IPS-18c (cell line): Measurements from ENCODE around the gene PLEKHJ1.

Source experiments
- H3K4me3 ChIP-seq: 2 replicates; pipeline ENCODE4 v1.7.0; 2013; ENCODE audit warnings: low read depth, mild to moderate bottlenecking, low read length, moderate library complexity; ENCODE audit not compliant: insufficient read depth
- H3K9me3 ChIP-seq: one replicate; pipeline ENCODE4 v1.6.1; 2013; ENCODE audit warnings: mild to moderate bottlenecking, low read length, moderate library complexity; ENCODE audit not compliant: control insufficient read depth, insufficient read depth

PLEKHJ1 gene

DNA sequence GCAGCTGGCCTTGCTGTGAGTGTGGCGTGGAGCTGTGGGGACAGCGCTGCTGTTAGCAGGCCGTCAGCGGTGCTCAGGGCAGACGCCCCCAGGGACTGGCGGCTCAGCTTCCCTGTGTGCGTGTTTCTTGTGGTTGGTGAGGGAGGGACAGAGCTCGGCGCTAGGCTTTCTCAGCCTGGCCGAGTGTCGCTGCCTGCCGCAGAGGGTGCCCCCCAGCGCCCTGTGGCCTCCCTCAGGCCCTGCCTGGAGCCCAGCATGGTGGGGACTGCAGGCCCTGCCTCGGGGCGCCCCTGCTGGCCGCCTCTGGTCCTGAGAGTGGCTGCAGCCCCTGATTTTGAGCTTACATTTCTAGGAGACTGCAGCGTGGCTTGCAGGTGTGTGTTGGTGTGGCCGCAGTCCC is 36.9 kb downstream of the PLEKHJ1 start:
- H3K9me3 ChIP-seq, result no peaks in the 10 kb centered on the region
- no peak overlapping the region for H3K4me3 ChIP-seq

GRCh38 chr19:2198317-2198716 is 37.8 kb downstream of the PLEKHJ1 start:
- Histone ChIP-seq H3K4me3 (no peak overlapping the region), H3K9me3 (no peaks in the 10 kb centered on the region)

DNA sequence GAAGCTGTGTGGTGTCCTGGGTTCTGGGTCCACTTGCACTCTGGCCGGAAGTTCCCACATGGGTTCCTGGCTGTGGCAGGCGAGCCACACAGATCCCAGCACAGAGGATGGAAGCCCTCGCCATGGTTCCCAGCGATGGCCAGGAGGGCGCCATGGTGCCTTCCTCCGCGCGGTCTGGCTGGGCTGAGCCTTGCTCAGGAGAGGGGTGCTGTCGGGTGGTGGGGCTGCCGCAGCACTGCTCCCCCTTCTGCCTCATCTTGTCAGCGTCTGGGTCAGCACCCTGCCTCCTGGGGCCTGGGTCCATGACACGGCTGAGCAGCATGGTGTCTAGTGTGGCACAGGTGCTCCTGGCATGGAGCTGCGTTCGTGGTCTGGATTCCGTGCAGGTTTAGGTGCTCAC is 38.9 kb downstream of the PLEKHJ1 start:
- no peak overlapping the region for H3K4me3 ChIP-seq
- H3K9me3 ChIP-seq, result no peaks in the 10 kb centered on the region

DNA sequence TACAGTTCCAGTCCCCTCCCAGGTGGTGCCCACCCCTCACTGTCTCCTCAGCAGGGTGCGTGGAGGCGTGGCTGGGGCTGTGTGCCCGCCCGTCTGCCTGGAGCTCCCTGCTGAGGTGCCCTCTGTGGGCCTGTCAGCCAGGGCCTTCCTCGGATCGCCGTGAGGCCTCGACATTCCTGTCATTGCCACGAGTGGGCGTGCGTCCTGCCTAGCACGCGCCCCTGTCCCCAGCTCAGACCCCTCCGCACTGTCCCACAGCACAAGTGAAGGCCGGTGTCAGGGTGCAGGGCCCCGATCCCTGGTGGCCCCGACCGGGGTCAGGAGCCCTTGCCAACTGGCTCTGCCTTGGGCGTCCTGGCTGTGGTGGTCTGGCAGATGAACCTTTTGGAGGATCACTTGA is 40.2 kb downstream of the PLEKHJ1 start:
- Histone ChIP-seq H3K9me3 (no peaks in the 10 kb centered on the region), H3K4me3 (no peak overlapping the region)

DNA sequence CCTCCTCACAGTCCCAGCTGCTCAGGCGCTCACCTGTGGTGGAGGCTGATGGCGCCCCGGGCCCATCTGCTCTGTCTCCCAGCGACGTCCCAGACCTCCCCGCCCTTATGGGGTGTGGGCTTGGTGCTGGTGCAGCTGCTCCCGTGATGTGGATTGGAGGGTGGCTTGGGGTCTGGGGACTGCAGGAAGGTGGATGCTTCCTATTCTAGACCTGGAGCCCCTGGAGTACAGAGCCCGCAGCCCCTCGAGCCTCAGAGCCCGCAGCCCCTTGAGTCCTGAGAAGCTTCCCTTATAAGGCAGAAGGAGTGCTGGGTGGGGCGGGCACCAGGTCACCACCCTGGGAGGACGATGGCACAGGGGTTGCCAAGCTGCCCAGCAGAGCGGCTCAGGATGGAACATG is 40.8 kb downstream of the PLEKHJ1 start:
- no peaks in the 10 kb centered on the region for H3K9me3 ChIP-seq

DNA sequence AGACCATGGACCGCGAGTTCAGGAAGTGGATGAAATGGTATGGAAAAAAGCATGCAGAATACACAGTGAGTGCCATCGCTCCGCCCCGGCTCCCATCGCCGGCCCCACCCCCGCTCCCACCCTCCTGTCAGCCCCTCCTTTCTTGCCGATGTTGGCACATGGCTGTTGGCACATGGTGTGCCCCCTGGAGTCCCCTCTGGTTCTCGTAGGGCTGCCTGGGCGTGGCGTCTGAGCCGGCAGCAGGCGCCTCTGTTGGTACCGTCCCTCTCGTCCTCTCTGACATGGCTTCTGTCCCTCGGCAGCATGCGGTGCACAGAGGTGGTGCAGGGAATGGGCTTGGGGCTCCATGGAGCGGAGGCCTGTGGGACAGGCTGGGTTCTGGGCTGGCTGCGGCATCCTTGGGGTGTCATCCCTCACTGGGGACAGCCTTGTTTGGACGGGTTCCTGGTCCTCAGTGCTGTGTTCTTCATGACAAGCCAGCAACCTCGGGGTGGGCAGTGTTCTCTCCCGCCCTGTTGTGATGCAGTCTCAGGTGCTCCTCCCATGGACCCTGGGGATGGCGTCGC is 41.5 kb downstream of the PLEKHJ1 start:
- Histone ChIP-seq H3K9me3 (no peaks in the 10 kb centered on the region), H3K4me3 (no peak overlapping the region)

More for the DNA sequence above, 40.8 kb downstream of the PLEKHJ1 start:
- no peak overlapping the region for H3K4me3 ChIP-seq

DNA sequence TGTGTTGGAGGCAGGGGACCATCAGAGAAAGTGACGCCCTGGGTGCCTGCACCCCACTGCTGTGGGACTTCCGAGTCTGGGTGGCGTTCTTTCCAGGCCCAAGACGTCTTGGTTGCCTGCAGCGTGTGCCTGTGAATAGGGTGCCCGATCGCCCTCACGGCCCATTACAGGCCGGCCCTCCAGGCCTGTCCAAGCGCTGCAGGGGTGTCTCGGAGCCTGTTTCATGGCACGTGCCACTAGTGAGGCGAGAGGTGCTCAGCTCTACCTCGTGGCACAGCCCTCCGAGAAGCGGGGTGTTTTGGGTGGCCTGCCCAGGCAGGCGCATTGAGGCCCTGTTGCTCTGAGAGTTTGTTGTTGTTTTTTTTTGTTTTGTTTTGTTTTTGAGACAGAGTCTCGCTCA is 42.3 kb downstream of the PLEKHJ1 start:
- Histone ChIP-seq H3K9me3 (no peaks in the 10 kb centered on the region), H3K4me3 (no peak overlapping the region)

DNA sequence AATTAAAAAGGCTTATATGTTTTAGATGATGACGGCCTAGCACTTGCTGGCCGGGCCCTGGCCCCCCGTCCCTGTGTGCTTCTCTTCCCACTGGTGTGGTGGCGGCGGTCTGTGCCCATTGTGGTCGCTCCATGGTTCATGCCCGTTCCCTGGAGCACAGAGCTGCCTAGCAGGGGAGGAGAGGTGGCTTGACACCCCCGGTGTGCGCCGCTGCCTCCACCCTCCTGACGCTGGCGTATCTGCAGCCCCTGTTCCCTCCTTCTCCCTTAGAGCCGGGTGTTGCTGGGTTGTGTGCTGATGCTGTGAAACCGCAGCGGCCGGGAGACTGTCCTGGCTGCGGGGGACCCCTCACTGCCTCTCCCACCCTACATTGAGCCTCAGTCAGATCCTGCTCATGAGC is 43.3 kb downstream of the PLEKHJ1 start:
- Histone ChIP-seq H3K9me3 (no peaks in the 10 kb centered on the region), H3K4me3 (no peak overlapping the region)

- Histone ChIP-seq H3K4me3 (no peak overlapping the region), H3K9me3 (no peaks in the 10 kb centered on the region)
Observed at GRCh38 chr19:2191456-2192310, 44.4 kb downstream of the PLEKHJ1 start.

DNA sequence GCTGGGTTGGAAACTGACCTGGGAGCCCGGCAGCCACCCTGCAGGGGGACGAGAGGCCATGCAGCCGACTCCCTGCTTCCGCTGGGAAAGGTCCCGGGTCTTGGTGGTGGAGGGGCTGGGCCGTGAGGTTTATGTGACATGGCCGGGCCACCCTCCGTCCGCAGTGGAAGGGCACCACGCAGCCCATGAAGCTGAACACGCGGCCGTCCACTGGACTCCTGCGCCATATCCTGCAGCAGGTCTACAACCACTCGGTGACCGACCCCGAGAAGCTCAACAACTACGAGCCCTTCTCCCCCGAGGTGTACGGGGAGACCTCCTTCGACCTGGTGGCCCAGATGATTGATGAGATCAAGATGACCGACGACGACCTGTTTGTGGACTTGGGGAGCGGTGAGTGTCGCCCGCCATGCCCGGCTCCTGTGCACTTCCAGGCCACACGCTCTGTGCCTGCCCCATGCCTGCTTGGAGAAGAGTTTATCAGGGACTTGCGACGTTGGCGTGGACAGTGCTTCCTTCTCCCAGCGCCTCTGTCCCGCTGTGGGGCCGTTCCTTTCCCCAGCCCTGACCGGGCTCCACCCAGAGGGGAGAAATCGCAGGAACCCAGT is 45.2 kb downstream of the PLEKHJ1 start:
- no peak overlapping the region for H3K4me3 ChIP-seq

DNA sequence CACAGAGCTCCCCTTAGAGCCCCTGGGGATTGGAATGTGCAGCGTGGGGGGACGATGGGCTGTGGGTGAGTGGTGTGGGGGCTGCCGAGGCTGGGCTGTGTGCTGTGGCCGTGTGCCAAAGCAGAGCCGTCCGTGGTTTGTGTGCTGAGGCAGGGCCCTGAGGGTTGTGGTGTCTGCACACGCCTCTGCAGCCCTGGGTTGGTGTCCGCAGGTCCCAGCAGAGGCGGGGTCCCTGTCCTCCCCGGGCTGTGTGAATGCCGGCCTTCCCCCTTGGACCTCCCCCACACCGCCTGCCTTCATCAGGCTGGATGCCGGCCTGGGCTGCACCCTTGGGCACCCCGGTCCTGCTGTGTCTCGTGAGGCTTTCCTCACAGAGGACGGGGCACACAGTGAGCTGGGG is 46.2 kb downstream of the PLEKHJ1 start:
- Histone ChIP-seq H3K9me3 (no peaks in the 10 kb centered on the region), H3K4me3 (no peak overlapping the region)

More for the DNA sequence above, 45.2 kb downstream of the PLEKHJ1 start:
- H3K9me3 ChIP-seq, result no peaks in the 10 kb centered on the region

GRCh38 chr19:2188708-2189385 is 47.3 kb downstream of the PLEKHJ1 start:
- H3K9me3 ChIP-seq, result no peaks in the 10 kb centered on the region

DNA sequence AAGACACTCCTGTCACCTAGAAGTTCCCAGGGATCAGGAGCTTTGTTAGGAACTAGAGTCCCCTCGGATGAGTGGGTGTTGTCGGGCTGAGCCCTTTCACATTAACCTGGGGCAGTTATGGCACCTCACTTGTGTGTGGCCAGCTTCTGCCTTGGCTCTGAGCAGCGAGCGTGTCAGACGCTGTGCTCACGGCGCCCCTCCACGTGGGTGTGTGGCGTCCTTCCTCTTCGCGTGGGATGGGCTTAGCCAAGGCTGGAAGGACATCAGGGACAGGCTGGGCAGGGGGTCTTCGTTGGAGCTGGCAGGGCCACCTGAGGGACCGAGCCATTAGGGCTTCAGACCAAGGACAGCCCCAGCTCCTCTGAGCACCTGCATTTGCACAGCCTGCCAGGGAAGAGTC is 49.0 kb downstream of the PLEKHJ1 start:
- Histone ChIP-seq H3K4me3 (no peak overlapping the region), H3K9me3 (no peaks in the 10 kb centered on the region)

More at GRCh38 chr19:2188708-2189385, 47.3 kb downstream of the PLEKHJ1 start:
- no peak overlapping the region for H3K4me3 ChIP-seq

DNA sequence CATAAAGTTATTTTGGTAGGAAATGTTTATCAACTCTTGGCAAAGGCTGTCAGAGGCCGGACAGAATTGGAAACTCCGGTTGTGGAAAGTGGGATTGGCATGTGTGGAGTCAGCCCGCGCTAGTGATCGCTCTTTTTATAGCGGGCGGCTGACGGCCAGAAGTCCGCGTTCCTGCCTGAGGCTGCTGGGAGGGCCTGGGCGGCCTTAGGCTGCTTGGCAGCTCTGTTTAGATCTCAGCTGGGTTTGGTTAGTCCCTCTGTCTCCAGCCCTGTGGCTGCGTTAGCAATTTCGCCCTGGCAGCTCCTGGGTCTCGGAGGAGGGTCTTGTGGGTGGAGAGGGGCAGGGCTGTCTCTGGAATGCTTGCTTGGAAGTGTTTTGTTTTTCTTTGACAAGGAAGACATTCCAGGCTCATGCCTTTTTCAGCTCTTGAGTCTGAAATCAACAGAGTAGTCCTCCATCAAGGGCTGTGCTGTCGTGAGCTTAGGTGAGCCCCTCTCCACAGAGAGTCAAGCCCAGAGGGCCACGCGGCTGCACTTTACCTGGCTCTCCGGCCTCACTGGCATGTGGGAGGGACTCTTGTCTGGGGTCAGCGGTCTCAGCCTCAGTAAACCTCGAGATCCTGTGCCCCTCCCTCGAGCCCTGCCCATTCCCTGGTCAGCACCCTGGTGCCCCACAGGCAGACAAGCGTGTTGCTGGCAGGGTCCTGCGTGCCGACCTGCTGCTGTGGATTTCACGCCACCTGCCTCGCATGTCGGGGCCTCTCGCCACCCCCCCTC is 49.9 kb downstream of the PLEKHJ1 start:
- no peaks in the 10 kb centered on the region for H3K9me3 ChIP-seq
- no peak overlapping the region for H3K4me3 ChIP-seq

DNA sequence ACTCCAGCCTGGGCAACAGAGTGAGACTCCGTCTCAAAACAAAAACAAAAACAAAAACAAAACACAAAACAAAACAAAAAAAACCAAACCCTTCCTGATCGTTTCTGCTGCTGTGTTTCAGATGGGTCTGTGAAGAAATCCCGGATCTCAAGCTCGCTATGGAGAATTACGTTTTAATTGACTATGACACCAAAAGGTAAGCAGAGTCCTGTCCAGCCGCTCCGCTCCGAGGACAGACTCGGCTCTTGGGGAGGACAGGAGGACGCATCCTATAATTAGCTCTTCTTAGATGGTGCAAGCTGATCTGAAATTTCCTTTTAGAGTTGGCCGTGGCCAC is 50.4 kb downstream of the PLEKHJ1 start:
- Histone ChIP-seq H3K4me3 (no peak overlapping the region), H3K9me3 (no peaks in the 10 kb centered on the region)

- no peaks in the 10 kb centered on the region for H3K9me3 ChIP-seq
- no peak overlapping the region for H3K4me3 ChIP-seq
Observed at GRCh38 chr19:2184422-2184975, 51.6 kb downstream of the PLEKHJ1 start.
